ENCODE results near the gene PMEL.
"Not testable (repeated sequence)": the region's sequence is repeated elsewhere in the genome, so short reads cannot be mapped to it uniquely, and the experiment has no call there.

PMEL gene

DNA sequence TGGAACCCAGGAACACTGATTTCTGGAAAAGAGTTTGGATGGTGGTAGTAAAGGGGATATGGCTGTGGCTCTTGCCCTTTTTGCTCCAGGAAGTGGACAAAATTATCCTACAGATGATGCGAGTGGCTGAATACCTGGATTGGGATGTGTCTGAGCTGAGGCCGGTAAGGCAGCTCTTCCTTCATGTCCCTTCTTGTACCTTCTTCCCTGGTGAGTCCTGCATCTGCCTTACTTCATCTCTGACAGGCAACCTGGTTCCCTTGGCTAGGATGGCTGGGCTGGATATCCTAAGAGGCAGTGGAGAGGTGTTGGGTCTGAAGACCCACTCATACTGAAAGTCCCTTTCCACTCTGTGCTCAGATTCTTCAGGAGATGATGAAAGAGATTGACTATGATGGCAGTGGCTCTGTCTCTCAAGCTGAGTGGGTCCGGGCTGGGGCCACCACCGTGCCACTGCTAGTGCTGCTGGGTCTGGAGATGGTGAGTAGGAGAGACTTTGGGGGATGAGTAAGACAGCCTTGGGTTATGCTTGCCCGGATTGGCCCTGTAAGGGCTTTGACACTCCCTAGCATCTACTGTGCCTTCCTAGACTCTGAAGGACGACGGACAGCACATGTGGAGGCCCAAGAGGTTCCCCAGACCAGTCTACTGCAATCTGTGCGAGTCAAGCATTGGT is 26.9 kb downstream of the PMEL start:
- DNase-seq: no peak

DNA sequence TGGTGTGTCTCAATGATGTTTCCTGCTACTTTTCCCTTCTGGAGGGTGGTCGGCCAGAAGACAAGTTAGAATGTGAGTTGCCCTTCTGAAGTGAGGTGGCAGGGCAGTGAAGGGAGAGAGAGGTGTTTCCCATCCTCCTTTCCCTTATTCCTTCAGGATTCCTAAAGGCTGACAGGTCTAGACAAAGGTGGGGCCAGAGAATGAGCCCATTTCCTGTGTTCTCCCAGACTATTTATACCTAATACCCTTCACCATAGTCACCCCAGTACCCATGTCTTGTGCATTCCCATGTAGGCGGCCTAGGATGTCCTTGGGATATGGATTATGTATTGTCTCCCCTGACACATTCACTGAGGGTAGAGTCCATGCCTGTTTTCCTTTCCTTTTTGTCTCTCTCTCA is 27.9 kb downstream of the PMEL start:
- DNase-seq: no peak

DNA sequence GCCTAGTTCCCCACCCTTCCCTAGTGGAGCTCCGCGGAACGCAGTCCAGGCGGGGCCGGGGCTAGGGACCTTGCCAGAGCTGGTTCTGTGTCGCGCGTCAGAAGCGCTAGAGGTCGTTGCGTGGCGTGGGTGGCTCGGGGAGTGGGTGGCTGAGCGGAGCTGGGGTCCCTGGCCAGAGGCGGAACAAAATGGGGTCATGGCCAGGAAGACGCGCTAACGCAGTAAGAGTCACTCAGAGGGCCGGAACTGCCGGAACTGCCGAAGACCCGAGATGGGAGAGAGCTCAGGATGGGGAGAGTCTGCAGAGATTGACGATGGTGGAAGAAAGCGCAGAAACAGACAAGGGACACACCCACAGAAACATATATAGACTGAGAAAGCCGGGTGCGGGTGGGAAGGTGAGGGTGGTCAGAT is 30.1 kb downstream of the PMEL start:
- DNase-seq: no peak

DNA sequence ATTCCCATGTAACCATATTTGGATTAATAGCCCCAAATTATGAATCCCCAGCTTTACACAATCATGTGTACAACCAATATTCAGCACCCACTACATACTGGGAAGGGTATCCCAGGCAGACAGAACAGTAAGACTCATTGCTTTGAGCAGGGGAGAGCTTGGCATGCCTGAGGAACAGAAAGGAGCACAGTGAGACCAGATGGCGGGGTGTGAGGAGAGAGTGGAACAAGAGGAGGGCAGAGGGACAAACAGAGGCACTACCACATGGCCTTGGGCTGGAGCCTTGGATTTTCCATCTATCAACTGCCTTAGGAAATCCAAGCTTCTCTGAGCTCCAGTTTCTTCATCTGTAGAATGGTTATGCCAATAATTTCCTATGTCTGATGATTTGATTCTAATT is 31.1 kb downstream of the PMEL start:
- DNase-seq: no peak

DNA sequence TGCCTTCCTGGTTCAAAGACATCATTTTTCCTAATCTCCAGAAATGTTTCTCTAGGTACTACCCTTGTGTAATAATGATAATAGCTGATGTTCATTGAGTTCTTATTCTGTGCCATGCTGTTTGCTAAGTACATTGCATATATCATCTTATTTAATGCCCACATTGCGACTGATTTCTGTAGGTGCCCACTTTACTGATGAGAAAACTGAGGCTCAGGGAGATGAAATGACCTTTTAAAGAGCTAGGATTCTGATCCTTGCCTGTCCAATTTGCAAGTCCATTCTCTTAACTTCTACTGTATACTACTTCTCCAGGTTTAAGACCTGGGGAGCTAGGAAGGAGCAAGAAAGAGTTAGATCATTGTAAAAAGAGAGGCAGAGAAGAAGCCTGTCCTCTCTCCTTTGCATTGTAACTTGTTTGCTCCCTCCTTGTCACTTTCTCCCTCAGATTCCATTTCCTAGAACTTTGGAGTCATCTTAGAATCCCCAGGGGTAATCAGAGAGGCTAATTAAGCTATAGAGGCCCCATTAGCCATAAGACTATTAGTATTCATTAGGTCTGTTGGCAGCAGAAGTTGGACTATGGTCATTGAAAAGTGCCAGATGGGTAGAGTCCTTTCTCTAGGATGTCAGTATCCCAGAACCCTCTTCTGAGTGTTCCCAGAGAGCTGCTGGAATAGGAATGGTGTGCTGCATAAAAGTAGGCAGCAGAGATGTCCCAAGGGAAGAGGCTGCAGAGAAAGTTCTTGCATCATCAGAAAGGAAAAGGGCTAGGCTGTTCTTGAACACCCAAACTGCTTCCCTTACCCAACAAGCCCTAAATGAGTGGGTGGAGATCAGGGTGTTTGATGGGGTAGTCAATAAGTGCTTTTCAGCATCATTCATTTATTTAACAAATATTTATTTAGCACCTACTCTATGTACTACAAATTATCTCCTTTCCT is 31.8 kb downstream of the PMEL start:
- DNase-seq: no peak

DNA sequence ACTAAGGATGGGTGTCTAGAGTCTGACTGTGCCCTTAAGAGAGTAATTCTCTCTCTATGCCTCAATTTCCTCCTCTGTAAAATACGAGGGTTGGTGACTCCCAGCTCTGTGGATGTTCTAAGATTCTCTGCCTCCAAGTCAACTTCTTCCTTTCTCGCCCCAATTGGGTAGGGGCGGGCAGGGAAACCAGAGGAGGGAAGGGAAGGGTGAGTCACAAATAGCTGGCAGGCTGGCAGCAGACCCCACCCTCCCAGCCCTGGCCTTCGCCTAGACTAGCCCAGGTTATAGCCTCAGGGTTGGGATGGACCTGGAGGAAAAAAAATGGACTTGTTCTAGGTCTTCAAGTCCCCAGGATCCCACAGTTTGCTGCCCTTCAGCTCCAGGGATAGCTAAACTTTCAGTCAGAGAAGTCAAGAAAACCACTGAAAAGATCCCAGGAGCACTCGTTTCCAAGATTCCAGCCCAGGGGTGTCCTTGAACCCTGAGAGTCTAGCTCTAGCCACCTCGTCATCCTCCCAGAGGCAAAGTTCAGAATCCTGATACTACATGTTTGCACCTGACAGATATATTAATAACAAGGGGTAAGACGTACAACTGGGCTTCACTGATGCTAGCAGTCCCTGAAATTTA is 32.6 kb downstream of the PMEL start:
- DNase-seq: no peak

DNA sequence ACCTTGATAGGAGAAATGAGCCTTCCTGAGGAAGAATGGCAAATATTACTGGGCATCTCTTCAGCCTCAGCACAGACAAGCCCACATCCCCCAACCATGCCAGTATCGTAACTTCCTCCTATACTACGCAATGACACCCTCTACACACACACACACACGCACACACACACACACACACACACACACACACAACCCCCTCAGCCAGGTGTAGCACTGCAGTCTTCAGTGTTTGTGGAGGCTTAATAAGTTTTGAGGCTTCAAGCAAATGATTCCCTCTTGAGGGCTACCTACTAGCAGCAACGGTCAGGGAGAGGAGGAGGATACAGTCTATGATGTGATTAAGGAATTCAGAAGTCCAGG is 33.3 kb downstream of the PMEL start:
- no peak for DNase-seq

DNA sequence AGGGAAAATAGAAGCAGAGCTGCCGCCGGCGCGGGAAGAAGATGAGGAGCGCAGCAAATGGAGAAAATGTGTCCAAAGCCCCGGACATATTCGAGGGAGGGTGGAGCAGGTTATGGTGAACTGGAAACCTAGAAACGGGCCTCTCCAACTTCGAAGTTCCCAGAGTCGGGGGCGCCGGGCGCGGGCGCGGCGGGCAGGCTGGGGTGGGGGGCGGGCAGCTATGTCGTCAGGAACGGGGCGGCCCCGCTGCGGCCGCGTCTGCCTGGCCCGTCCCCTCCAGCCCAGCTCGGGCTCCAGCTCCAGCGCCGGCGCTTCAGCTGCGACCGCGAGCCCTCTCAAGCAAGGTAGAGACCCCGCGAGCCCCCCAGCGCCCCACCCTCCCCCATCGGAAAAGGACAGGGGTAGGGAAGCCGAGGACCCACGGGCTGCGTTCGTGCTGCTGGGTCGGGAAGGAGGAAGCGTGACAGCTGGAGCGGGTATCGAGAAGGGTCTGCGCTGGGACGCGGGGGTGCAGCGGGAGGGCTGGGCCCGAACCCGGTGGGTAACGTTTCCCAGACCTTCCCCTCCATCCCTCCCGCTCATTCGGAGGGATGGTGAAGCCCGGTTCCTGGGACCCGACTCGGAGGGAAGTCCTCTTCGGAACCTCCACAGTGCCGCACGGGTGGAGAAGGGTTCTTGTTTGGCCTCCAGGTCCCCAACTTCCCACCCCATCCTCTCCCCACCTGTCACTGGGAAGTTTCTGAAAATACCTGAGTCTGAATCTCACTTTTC is 33.9 kb downstream of the PMEL start:
- no peak for DNase-seq

DNA sequence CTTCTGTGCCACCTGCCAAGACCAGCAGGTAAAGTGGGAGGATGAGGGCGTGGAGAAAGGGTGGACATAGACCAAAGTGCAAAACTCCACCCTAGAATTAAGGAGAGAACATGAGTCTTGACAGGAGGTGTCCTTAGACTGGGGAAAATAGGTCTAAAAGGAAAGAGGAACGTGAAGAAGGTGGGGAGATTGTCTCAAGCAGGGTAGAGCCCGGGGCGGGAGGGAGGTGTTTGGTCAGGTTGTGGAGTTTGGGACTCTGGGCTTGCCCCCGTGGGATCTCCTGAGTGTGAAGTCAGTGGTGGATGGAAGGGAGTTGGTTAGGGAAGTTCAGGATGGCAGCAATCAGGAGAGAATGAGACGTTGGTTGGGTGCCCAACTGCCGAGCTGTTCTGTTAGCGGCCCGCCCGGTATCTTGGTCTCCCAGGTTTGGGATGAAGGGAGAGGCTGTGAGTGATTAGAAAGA is 34.5 kb downstream of the PMEL start:
- DNase-seq: no peak

DNA sequence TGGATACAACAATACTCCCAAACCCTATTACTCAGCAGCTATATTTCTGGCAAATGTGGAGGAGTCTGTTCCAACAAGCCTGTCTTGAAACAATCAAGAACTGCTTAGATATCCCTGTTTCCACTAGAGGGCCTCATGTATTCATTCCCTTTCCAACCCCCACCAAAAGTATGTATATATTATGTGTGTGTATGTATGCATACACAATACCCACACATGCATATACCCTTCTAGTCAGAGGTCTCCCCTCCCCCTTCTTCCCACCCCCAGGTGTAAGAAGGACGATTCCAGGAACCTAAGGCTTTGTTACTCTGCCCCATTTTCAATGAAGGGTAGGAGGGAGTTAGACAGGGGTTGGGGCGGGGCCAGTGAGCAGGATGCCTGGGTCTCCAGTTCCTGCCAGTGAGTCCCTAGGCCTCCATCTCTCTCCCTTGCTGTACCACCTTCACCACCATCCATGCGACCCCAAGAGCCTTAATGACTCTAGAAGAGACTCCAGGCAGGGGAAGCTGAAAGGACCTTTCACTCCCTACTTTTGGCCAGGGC is 35.0 kb downstream of the PMEL start, which contains the start of gene DGKA:
TSS of gene DGKA (plus strand) at position 392 of the 546 bp plus-strand sequence. CDS start 5,342 bp downstream, outside the sequence.
- DNase-seq: peak; percentile 29

DNA sequence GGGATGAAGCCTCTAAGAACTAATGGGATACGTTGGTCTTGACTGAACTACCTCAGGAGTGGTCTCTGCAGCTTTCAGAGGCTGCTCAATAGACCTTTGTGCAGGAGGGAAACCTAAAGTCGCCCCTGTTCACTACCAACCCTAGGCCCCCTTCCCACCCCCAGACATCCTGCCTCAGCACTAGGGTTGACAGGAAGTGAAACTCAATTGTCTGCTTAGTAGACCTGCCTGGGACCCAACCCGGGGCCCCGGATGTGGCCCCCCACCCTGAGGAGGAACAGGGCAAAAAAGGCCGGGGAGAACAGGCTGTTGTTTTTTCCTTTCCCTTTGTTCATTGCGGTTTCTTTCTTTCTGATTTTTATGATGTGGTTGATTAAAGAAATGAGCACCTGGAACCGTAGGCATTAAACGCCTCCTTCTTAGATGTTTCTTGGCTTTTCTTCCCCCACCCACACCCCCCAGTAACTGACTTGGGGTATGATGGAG is 36.5 kb downstream of the PMEL start:
- peak; percentile 27 for DNase-seq

DNA sequence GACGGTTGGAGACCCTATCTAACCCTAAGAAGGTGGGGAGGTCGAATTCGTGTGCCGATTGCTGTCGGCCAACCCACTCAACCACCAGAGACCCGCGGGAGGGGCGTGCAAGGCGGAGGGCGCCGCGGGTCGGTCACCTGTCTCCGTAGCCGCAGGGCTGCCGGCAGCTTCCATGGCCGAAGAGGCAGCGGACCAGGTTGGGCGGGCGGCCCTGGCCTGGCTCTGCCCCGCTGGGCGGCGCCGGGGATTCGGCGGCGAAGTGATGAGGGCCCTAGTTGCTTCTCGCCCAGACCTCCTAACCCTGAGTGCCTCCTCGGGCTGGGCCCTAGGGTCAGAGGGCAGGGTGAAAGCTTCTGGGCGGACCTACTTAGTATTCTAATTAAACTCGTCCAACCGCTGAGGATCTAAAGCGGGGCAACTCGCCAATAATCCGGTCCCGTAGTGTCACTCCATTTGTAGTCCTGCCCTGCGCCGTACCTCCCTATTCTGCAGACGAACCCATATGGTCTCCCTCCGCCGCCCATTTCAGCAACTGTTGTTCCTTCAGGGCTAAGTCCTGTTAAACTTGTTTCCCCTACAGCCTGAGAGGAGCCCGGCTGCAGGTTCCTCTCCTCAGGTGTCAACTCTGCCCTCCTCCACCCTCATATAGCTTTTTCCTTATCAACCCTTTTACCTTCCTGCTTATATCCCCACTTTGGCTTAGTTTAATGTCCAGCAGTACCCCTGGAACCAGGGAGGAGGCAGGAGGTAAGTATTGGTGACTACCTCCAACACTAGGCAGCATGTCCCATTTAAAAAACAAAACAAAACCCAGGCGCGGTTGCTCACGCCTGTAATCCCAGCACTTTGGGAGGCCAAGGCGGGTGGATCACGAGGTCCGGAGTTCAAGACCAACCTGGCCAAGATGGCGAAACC is 38.0 kb downstream of the PMEL start, which contains the start of gene PYM1:
TSS of gene PYM1 (minus strand) at position 307 of the 915 bp plus-strand sequence. CDS start at position 174, 133 bp downstream.
- DNase-seq: peak; percentile 77

DNA sequence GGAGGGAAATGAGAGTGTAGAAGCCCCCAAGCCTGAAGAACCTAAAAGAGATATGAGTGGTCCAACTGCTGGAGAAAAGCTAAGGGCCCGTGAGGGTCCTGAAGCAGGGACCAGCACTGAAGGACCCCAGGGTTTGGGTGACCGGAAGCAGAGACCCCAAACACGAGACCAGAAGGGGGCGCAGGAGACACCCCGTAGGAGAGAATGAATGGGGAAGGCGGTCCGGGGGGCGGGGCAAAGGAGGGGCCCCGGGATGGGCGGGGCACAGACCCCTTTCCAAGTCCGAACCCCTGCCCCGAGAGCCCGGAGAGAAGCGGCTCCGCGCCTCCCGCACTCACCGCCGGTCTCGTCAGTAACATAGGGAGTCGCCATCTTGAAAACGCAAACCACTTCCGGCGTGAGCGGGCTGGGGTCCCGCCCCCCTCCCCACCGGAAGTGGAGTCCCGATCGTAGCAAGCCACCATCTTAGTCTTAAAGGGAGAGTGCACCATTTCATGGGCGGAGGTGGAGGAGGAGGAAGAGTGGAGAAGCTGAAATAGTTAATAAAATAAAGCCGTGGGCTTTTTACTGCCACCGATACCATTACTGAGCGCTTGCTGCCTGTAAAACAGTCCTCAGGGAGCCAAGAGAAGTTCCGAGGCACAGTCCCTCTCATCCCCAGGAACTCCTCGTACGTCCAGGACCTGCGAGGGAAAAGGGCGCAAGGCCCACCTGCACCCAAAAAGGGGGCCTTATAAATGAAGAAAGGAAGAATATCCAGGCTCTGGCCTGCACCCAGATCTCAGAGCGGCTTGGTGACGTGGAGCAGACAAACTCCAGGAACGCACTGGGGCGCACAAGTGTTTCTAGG is 38.9 kb downstream of the PMEL start:
- DNase-seq: peak; percentile 84

DNA sequence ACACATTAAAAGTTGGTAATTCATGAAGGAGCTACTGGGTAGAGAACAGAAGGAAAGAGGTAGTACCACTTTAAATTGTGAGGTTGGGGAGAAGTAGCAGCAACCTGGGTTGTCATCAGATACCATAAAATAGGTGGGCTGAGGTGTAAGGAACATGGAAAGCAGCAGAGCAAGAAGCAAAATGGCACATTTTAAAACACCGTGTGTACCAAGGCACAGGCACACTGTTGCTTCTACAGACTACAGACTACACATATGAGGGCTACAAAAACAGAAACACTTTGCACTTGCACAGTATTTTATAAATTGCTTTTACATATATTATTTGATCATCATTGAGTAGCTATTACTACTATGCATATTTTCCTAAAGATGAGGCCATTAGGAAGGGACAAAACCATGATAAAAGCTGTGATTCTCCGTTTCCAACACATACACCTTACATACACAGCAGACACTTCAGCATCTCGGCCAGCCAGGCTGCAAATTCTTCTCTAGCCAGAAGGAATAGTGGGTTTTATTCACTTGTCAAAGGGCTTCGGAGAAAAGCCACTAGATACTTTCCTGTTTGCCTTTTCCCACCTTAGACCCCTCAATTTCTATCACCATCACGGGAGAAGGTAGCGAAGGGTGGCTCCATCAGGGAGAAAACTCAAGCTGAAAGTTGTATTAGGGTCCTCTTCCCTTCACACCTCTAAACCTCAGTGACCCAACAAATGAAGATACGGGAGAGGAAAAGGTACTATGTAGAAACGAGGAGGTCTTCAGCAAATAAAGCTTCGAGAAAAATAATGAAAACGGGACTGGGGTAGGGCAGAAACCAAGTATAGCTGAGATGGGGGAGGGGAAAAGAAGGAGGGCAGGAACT is 39.7 kb downstream of the PMEL start:
- DNase-seq: no peak

DNA sequence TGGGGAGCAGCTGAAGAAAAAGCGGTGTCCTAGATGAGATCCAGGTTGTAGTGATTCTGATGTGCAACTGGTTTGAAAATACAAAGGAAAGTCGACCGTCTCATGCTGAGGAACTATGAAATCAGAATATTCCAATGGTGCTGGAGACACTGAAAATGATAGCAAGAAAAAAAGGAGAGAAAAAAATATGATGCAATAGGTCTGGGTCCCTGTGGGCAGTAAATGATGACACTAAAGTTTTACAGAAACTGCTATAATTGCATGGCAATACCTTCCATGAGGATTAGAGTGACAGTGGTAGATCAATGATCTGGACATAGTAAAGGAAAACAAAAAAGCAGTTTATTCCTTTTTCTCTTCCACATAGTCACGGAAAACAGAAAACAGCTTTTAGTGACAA is 40.5 kb downstream of the PMEL start:
- no peak for DNase-seq

DNA sequence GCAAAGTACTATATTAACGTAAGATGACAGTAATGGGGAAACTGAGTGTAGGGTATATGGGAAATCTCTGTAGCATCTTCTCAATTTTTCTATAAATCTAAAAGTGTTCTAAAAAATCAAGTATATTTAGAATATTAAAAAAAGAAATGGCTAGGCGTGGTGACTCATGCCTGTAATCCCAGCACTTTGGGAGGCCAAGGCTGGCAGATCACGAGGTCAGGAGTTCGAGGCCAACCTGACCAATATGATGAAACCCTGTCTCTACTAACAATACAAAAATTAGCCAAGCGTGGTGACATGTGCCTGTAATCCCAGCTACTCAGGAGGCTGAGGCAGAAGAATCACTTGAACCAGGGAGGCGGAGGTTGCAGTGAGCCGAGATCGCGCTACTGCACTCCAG is 42.2 kb downstream of the PMEL start:
- DNase-seq: not testable (repeated sequence)

DNA sequence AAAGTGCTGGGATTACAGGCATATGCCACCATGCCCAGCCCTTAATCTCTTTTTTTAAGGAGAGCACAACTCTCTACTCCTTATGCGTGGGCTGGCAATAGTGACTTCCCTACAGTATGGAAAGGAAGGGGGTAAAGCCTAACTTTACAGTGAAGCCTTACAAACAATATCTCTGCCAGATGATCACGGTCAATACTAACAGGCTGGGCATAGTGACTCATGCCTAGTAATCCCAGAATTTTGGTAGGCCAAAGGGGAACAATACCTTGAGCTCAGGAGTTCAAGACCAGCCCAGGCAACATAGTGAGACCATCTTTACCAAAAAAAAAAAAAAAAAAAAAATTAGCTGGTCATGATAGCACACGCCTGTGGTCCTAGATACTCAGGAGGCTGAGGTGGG is 43.7 kb downstream of the PMEL start:
- no peak for DNase-seq

DNA sequence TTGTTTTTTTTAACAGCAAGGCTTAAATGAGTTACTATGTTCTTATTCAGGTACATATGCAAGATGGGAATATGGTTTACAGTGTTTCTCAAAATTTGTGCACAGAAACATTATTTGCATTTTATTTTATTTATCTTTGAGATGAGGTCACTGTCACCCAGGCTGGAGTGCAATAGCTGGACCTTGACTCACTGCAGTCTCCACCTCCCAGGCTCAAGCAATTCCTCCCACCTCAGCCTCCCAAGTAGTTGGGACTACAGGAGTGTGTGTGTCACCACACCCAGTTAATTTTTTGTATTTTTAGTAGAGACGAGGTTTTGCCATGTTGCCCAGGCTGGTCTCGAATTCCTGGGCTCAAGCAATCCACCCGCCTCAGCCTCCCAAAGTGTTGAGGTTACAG is 46.8 kb downstream of the PMEL start:
- DNase-seq: not testable (repeated sequence)

DNA sequence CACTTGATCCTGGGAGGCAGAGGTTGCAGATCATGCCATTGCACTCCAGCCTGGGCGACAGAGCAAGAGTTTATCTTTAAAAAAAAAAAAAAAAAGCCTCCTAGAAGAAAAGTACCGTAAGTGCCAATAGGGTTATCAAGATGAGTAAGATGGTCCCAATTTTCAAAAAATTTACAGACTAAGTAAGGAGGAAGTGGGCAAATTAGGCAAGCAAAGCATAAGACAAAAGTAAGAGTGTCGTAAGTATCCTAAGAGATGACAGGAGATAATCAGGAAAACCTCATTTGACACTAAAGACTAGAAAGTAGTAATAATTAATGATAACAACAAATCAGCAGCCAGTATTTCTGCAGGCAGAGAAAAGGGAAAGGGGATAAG is 50.4 kb downstream of the PMEL start:
- DNase-seq: no peak

Measured in NK-92 treated with Interleukin-12 subunit alpha and Interleukin-12 subunit beta, amount 100 ng/mL, for 24 hours (cell line).